T-helper 2 cell treated with Interferon-gamma antibody and Interleukin-4, amounts not matched to agents 5 μg/mL and 100 μg/mL, for 36 hours (primary cell): ENCODE measurements around the gene ZFP1.
"Not testable (repeated sequence)": the region's sequence is repeated elsewhere in the genome, so short reads cannot be mapped to it uniquely, and the experiment has no call there.

ENCODE experiments used
- DNase-seq: peaks from one replicate; pipeline ENCODE4 v3.0.0; 2021; ENCODE audit warnings: low spot score
- H3K27ac Mint-ChIP-seq: one replicate; pipeline ENCODE4 v1.8.0; 2021; ENCODE audit warnings: mild to moderate bottlenecking, mixed read lengths
- H3K27me3 Mint-ChIP-seq: one replicate; pipeline ENCODE4 v1.8.0; 2021; ENCODE audit warnings: low read depth, mixed read lengths
- H3K36me3 Mint-ChIP-seq: one replicate; pipeline ENCODE4 v1.8.0; 2021; ENCODE audit warnings: low read depth, mixed read lengths
- H3K4me1 Mint-ChIP-seq: one replicate; pipeline ENCODE4 v1.8.0; 2021; ENCODE audit warnings: low read depth, mixed read lengths
- H3K4me3 Mint-ChIP-seq: one replicate; pipeline ENCODE4 v1.8.0; 2022; ENCODE audit warnings: mild to moderate bottlenecking, moderate library complexity, mixed read lengths
- H3K9me3 Mint-ChIP-seq: one replicate; pipeline ENCODE4 v1.8.0; 2021; ENCODE audit warnings: mixed read lengths

The ZFP1 gene

GRCh38 chr16:75118943-75119539 is 29.3 kb upstream of the ZFP1 start:
- DNase-seq = no peak
- H3K27me3 Mint-ChIP-seq = peaks cover 3% of the 10 kb centered on the region
- H3K9me3 Mint-ChIP-seq = peaks cover 22% of the 10 kb centered on the region
- H3K36me3 Mint-ChIP-seq = no peaks in the 10 kb centered on the region
- no peaks in the 10 kb centered on the region for H3K4me1 Mint-ChIP-seq
- no peak overlapping the region for H3K4me3 Mint-ChIP-seq
- H3K27ac Mint-ChIP-seq = no peak overlapping the region

DNA sequence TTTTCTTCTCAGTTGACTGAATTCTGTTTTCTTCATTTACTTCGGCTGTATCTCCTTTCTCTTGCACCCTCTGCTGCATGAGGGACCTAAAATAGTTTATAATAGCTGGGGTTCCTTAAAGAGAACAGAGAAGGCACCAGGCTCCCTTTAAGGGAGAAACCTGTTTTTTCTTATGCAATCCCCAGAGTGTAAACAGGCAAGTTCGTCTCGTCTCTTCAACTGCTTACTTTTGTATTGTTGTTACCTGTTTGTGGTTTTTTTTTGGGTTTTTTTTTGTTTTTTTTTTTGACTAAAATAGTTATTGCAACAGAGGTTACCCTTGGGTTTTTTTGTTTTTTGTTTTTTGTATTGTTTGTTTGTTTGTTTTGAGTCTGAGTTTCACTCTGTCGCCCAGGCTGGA is 28.1 kb upstream of the ZFP1 start:
- H3K4me3 Mint-ChIP-seq = no peak overlapping the region
- no peak overlapping the region for H3K27ac Mint-ChIP-seq
- H3K4me1 Mint-ChIP-seq = no peaks in the 10 kb centered on the region
- H3K27me3 Mint-ChIP-seq = peaks cover 3% of the 10 kb centered on the region
- no peak for DNase-seq
- no peaks in the 10 kb centered on the region for H3K36me3 Mint-ChIP-seq
- peaks cover 22% of the 10 kb centered on the region for H3K9me3 Mint-ChIP-seq

- Mint-ChIP-seq H3K27ac (no peak overlapping the region), H3K9me3 (peaks cover 26% of the 10 kb centered on the region)
Measured at GRCh38 chr16:75121949-75122568, 26.3 kb upstream of the ZFP1 start.

DNA sequence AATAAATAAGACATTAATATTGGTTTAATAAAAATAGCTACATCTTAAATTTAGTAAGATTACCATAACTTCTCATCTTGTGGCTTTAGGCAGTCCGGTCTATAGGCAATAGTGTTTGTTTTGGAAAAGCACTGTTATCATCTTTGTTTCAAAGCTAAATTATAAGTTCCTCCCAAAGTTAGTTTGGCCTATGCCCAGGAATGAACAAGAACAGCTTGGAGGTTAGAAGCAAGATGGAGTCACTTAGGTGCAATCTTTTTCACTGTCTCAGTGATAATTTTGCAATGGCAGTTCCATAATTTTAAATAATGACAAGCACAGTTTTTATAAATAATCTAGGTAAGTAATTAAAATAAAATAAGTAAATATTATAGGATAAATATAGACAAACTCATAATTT is 25.7 kb upstream of the ZFP1 start:
- Mint-ChIP-seq H3K27me3 (peaks cover 3% of the 10 kb centered on the region), H3K9me3 (peaks cover 31% of the 10 kb centered on the region), H3K4me3 (no peak overlapping the region), H3K27ac (no peak overlapping the region), H3K36me3 (no peaks in the 10 kb centered on the region), H3K4me1 (no peaks in the 10 kb centered on the region)
- DNase-seq = no peak

More at GRCh38 chr16:75121949-75122568, 26.3 kb upstream of the ZFP1 start:
- H3K36me3 Mint-ChIP-seq = no peaks in the 10 kb centered on the region
- DNase-seq = no peak
- H3K27me3 Mint-ChIP-seq = peaks cover 3% of the 10 kb centered on the region
- H3K4me1 Mint-ChIP-seq = no peaks in the 10 kb centered on the region
- no peak overlapping the region for H3K4me3 Mint-ChIP-seq

GRCh38 chr16:75127713-75128415 is 20.5 kb upstream of the ZFP1 start:
- no peak for DNase-seq
- no peaks in the 10 kb centered on the region for H3K27me3 Mint-ChIP-seq
- H3K4me1 Mint-ChIP-seq = peaks cover 5% of the 10 kb centered on the region
- H3K9me3 Mint-ChIP-seq = peaks cover 11% of the 10 kb centered on the region
- H3K4me3 Mint-ChIP-seq = no peak overlapping the region
- no peaks in the 10 kb centered on the region for H3K36me3 Mint-ChIP-seq
- H3K27ac Mint-ChIP-seq = no peak overlapping the region

DNA sequence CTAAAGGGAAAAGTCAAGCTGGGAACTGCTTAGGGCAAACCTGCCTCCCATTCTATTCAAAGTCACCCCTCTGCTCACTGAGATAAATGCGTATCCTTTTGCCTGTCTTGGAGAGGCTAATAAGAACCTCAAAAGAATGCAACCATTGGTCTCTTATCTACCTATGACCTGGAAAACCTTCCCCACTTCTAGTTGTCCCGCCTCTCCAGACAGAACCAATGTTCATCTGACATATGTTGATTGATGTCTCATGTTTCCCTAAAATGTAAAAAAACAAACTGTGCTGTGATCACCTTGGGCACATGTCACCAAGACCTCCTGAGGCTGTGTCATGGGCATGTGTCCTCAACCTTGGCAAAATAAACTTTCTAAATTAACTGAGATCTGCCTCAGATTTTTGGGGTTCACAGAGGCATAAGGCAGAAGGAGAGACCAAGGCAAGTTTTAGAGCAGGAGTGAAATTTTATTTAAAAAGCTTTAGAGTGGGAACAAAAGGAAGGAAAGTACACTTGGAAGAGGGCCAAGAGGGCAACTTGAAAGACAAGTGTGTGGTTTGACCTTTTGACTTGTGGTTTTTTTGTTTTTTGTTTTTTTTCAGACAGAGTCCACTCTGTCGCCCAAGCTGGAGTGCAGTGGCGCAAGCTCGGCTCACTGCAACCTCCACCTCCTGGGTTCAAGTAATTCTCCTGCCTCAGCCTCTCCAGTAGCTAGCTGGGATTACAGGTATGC is 18.7 kb upstream of the ZFP1 start:
- not testable (repeated sequence) for H3K27me3 Mint-ChIP-seq, H3K4me3 Mint-ChIP-seq, H3K4me1 Mint-ChIP-seq, H3K36me3 Mint-ChIP-seq, DNase-seq, H3K27ac Mint-ChIP-seq
- H3K9me3 Mint-ChIP-seq = peaks cover 11% of the 10 kb centered on the region

GRCh38 chr16:75130150-75130771 is 18.1 kb upstream of the ZFP1 start:
- peaks cover 11% of the 10 kb centered on the region for H3K9me3 Mint-ChIP-seq
- H3K4me3 Mint-ChIP-seq = no peak overlapping the region
- H3K27me3 Mint-ChIP-seq = no peaks in the 10 kb centered on the region
- no peaks in the 10 kb centered on the region for H3K36me3 Mint-ChIP-seq
- DNase-seq = no peak
- H3K4me1 Mint-ChIP-seq = peaks cover 5% of the 10 kb centered on the region
- H3K27ac Mint-ChIP-seq = no peak overlapping the region

- no peaks in the 10 kb centered on the region for H3K36me3 Mint-ChIP-seq
- no peak for DNase-seq
- peaks cover 5% of the 10 kb centered on the region for H3K4me1 Mint-ChIP-seq
- peaks cover 11% of the 10 kb centered on the region for H3K9me3 Mint-ChIP-seq
- H3K27me3 Mint-ChIP-seq = no peaks in the 10 kb centered on the region
- no peak overlapping the region for H3K27ac Mint-ChIP-seq
- H3K4me3 Mint-ChIP-seq = no peak overlapping the region
Measured at GRCh38 chr16:75131081-75131480, 17.2 kb upstream of the ZFP1 start.

DNA sequence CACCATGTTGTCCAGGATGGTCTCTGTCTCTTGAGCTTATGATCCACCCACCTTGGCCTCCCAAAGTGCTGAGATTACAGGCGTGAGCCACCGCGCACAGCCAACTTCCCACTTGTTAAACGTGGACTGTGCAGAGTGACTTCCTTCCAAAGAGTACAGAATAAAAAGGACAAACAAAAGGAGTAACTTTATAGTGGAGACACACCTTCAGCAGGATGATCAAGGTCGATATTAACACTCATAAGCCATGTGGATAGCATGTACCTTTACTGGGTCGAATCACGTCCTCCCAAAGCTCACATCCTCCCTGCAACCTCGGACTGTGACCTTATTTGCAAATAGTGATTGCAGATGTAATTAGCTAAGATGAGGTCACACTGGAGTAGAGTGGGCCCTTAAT is 10.1 kb upstream of the ZFP1 start:
- no peak overlapping the region for H3K4me3 Mint-ChIP-seq

DNA sequence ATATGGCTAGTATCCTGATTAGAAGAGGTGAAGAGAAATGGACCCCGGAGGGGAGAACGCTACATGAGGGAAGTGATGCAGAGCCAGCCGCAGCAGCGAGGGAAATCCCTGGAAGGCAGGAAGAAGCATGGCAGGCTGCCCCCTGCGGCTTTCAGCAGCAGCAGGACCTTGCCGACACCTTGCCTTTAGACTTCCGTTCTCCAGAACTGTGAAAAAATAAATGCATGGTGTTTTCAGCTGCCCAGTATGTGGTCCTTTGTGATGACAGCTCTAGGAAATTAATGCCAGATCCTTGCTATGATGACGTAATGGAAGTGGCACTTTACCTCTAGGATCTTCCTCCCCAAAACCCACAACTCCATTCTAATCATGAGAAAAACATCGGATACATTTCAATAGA is 9.7 kb upstream of the ZFP1 start:
- no peak for DNase-seq
- H3K27ac Mint-ChIP-seq = no peak overlapping the region
- H3K4me1 Mint-ChIP-seq = peaks cover 3% of the 10 kb centered on the region
- no peaks in the 10 kb centered on the region for H3K27me3 Mint-ChIP-seq
- no peaks in the 10 kb centered on the region for H3K9me3 Mint-ChIP-seq
- H3K4me3 Mint-ChIP-seq = no peak overlapping the region
- no peaks in the 10 kb centered on the region for H3K36me3 Mint-ChIP-seq

More for the DNA sequence above, 10.1 kb upstream of the ZFP1 start:
- Mint-ChIP-seq H3K36me3 (no peaks in the 10 kb centered on the region), H3K4me1 (peaks cover 3% of the 10 kb centered on the region), H3K9me3 (no peaks in the 10 kb centered on the region), H3K27ac (no peak overlapping the region), H3K27me3 (no peaks in the 10 kb centered on the region)
- DNase-seq = no peak

DNA sequence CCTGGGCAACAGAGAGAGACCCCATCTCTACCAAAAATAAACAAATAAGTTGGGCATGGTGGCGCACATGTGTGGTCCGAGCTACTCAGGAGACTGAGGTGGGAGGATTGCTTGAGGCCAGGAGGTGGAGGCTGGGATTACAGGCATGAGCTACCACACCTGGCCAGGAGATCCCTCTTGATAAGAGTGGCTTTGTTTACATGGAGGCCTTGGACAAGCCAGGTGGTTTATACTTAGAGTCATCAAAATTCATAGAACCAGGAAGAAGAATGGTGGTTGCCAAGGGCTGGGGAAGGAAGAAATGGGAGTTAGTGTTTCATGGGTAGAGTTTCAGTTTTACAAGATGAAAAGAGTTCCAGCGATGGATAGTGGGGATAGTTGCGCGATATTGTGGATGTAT is 8.8 kb upstream of the ZFP1 start:
- Mint-ChIP-seq H3K27ac (no peak overlapping the region), H3K36me3 (no peaks in the 10 kb centered on the region), H3K27me3 (no peaks in the 10 kb centered on the region), H3K9me3 (no peaks in the 10 kb centered on the region), H3K4me3 (no peak overlapping the region), H3K4me1 (peaks cover 3% of the 10 kb centered on the region)
- no peak for DNase-seq

DNA sequence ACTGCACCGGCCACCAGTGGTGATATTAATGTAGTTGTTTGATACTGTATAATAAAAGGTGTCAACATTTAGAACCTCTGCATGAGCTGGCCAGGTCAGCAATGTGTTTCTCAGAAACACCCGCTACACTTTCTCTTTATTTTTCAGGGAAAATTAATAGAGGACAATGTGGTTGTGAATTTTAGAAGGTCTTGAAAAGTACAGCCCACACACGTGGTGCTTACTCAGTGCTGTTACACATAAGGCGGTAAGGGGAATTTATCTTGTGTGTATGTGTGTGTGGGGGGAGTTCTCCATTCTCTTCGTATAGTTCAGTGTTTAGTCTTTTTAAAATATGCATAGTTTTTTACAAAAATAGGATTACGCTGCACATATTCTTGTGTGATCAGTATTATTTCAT is 4.4 kb upstream of the ZFP1 start:
- Mint-ChIP-seq H3K27me3 (no peaks in the 10 kb centered on the region), H3K36me3 (peaks cover 1% of the 10 kb centered on the region), H3K27ac (no peak overlapping the region), H3K4me3 (no peak overlapping the region), H3K4me1 (peaks cover 3% of the 10 kb centered on the region), H3K9me3 (no peaks in the 10 kb centered on the region)
- DNase-seq = no peak

- Mint-ChIP-seq H3K36me3 (peaks cover 27% of the 10 kb centered on the region), H3K4me1 (peaks cover 12% of the 10 kb centered on the region), H3K27me3 (no peaks in the 10 kb centered on the region), H3K9me3 (peaks cover 25% of the 10 kb centered on the region), H3K4me3 (peak overlapping the region; percentile 87), H3K27ac (no peak overlapping the region)
- no peak for DNase-seq
Measured at GRCh38 chr16:75147968-75148310, 385 bp upstream of the ZFP1 start.

DNA sequence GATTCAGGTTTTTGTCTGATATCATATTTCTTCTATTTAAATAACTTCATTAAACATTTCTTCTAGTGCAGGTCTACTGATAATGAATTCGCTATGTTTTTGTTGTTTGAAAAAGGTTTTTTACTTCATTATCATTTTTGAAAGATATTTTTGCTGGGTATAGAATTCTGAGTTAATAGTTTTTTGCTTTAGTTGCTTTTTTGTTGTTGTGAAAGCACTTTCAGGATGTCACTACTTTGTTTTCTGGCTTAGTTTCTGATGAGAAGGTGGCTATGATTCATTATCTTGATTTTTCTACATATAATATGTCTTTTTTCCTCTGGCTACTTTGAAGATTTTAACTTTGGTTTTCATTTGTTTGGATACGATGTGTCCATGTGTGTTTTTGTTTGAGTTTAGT is 3.5 kb downstream of the ZFP1 start:
- Mint-ChIP-seq H3K36me3 (peaks cover 49% of the 10 kb centered on the region), H3K4me1 (peaks cover 12% of the 10 kb centered on the region), H3K27me3 (no peaks in the 10 kb centered on the region), H3K9me3 (peaks cover 32% of the 10 kb centered on the region), H3K27ac (no peak overlapping the region), H3K4me3 (no peak overlapping the region)
- DNase-seq = no peak
